Skeletal muscle satellite cell (primary cell): Measurements from ENCODE around the gene FIGLA.
"Not testable (repeated sequence)": the region's sequence is repeated elsewhere in the genome, so short reads cannot be mapped to it uniquely, and the experiment has no call there.

Source experiments
- H3K27me3 ChIP-seq: 2 replicates; pipeline ENCODE4 v1.7.0; 2013; ENCODE audit warnings: low read length; ENCODE audit not compliant: control insufficient read depth, insufficient read depth
- H3K36me3 ChIP-seq: 2 replicates; pipeline ENCODE4 v1.7.0; 2013; ENCODE audit warnings: mild to moderate bottlenecking, control low read depth, low read length; ENCODE audit not compliant: insufficient read depth
- H3K4me1 ChIP-seq: 2 replicates; pipeline ENCODE4 v1.7.0; 2013; ENCODE audit warnings: low read length; ENCODE audit not compliant: control insufficient read depth, insufficient read depth
- H3K4me2 ChIP-seq: 2 replicates; pipeline ENCODE4 v1.7.0; 2013; ENCODE audit warnings: mild to moderate bottlenecking, low read length
- H3K4me3 ChIP-seq: 2 replicates; pipeline ENCODE4 v1.7.0; 2013; ENCODE audit warnings: low read length
- H3K9ac ChIP-seq: 2 replicates; pipeline ENCODE4 v1.7.0; 2013; ENCODE audit warnings: mild to moderate bottlenecking, low read depth, low read length, moderate library complexity
- H3K9me3 ChIP-seq: replicated peaks from 2 replicates; pipeline ENCODE4 v1.7.0; 2013; ENCODE audit warnings: mild to moderate bottlenecking, control low read depth, low read length

The FIGLA gene

GRCh38 chr2:70752396-70752795 lies 38.0 kb downstream of the FIGLA start:
- no peak overlapping the region for H3K4me2 ChIP-seq
- H3K36me3 ChIP-seq: no peaks in the 10 kb centered on the region
- H3K27me3 ChIP-seq: peaks cover 11% of the 10 kb centered on the region
- no peak overlapping the region for H3K4me3 ChIP-seq
- H3K4me1 ChIP-seq: no peaks in the 10 kb centered on the region
- H3K9ac ChIP-seq: no peak overlapping the region
- no peaks in the 10 kb centered on the region for H3K9me3 ChIP-seq

- Histone ChIP-seq H3K4me3 (no peak overlapping the region), H3K9me3 (no peaks in the 10 kb centered on the region), H3K4me2 (no peak overlapping the region), H3K27me3 (peaks cover 11% of the 10 kb centered on the region), H3K4me1 (no peaks in the 10 kb centered on the region), H3K36me3 (no peaks in the 10 kb centered on the region), H3K9ac (no peak overlapping the region)
Measured at GRCh38 chr2:70751881-70752280, 38.6 kb downstream of the FIGLA start.

- peaks cover 10% of the 10 kb centered on the region for H3K27me3 ChIP-seq
- H3K4me2 ChIP-seq: no peak overlapping the region
- H3K9ac ChIP-seq: no peak overlapping the region
- H3K4me3 ChIP-seq: no peak overlapping the region
- H3K36me3 ChIP-seq: no peaks in the 10 kb centered on the region
- no peaks in the 10 kb centered on the region for H3K4me1 ChIP-seq
- no peaks in the 10 kb centered on the region for H3K9me3 ChIP-seq
Measured at GRCh38 chr2:70750320-70750719, 40.1 kb downstream of the FIGLA start.

GRCh38 chr2:70748002-70748784 lies 42.2 kb downstream of the FIGLA start:
- Histone ChIP-seq H3K4me3 (no peak overlapping the region), H3K27me3 (peaks cover 9% of the 10 kb centered on the region), H3K36me3 (no peaks in the 10 kb centered on the region), H3K4me2 (no peak overlapping the region), H3K9me3 (no peaks in the 10 kb centered on the region), H3K4me1 (no peaks in the 10 kb centered on the region), H3K9ac (no peak overlapping the region)

- Histone ChIP-seq H3K9ac (no peak overlapping the region), H3K27me3 (peaks cover 5% of the 10 kb centered on the region), H3K4me2 (no peak overlapping the region), H3K36me3 (no peaks in the 10 kb centered on the region), H3K4me1 (no peaks in the 10 kb centered on the region), H3K9me3 (no peaks in the 10 kb centered on the region), H3K4me3 (no peak overlapping the region)
Measured at GRCh38 chr2:70747284-70747683, 43.2 kb downstream of the FIGLA start.

- Histone ChIP-seq H3K4me2 (no peak overlapping the region), H3K9ac (no peak overlapping the region), H3K4me1 (no peaks in the 10 kb centered on the region), H3K9me3 (no peaks in the 10 kb centered on the region), H3K36me3 (no peaks in the 10 kb centered on the region), H3K4me3 (no peak overlapping the region), H3K27me3 (peaks cover 5% of the 10 kb centered on the region)
Measured at GRCh38 chr2:70746094-70746974, 44.1 kb downstream of the FIGLA start.

- no peaks in the 10 kb centered on the region for H3K4me1 ChIP-seq
- H3K4me2 ChIP-seq: no peak overlapping the region
- no peak overlapping the region for H3K4me3 ChIP-seq
- peaks cover 5% of the 10 kb centered on the region for H3K27me3 ChIP-seq
- H3K36me3 ChIP-seq: no peaks in the 10 kb centered on the region
- no peaks in the 10 kb centered on the region for H3K9me3 ChIP-seq
- H3K9ac ChIP-seq: no peak overlapping the region
Measured at GRCh38 chr2:70745276-70745825, 45.1 kb downstream of the FIGLA start.

GRCh38 chr2:70744397-70744796 lies 46.0 kb downstream of the FIGLA start:
- Histone ChIP-seq H3K4me2 (no peak overlapping the region), H3K27me3 (peaks cover 5% of the 10 kb centered on the region), H3K9ac (no peak overlapping the region), H3K4me1 (no peaks in the 10 kb centered on the region), H3K9me3 (no peaks in the 10 kb centered on the region), H3K36me3 (no peaks in the 10 kb centered on the region), H3K4me3 (no peak overlapping the region)

- no peaks in the 10 kb centered on the region for H3K9me3 ChIP-seq
- H3K4me2 ChIP-seq: no peak overlapping the region
- H3K4me1 ChIP-seq: no peaks in the 10 kb centered on the region
- H3K27me3 ChIP-seq: peaks cover 5% of the 10 kb centered on the region
- no peaks in the 10 kb centered on the region for H3K36me3 ChIP-seq
- no peak overlapping the region for H3K4me3 ChIP-seq
- no peak overlapping the region for H3K9ac ChIP-seq
Measured at GRCh38 chr2:70743677-70744076, 46.8 kb downstream of the FIGLA start.

- Histone ChIP-seq H3K36me3 (no peaks in the 10 kb centered on the region), H3K4me1 (no peaks in the 10 kb centered on the region), H3K4me2 (no peak overlapping the region), H3K27me3 (peaks cover 5% of the 10 kb centered on the region), H3K9me3 (no peaks in the 10 kb centered on the region), H3K9ac (no peak overlapping the region), H3K4me3 (no peak overlapping the region)
Measured at GRCh38 chr2:70743068-70743467, 47.4 kb downstream of the FIGLA start.

GRCh38 chr2:70739492-70739891 lies 51.0 kb downstream of the FIGLA start:
- not testable (repeated sequence) for H3K9me3 ChIP-seq, H3K4me1 ChIP-seq, H3K36me3 ChIP-seq, H3K4me2 ChIP-seq, H3K4me3 ChIP-seq, H3K9ac ChIP-seq, H3K27me3 ChIP-seq
